HG02885 (cell line): Measurements from ENCODE around the gene GUCY2F.

ENCODE experiments used
- ATAC-seq: cut with Tn5 transposase; IDR thresholded peaks from one replicate; pipeline ENCODE4 v1.9.1; 2021; ENCODE audit warnings: mild to moderate bottlenecking; ENCODE audit not compliant: unreplicated experiment, poor library complexity

GUCY2F gene

DNA sequence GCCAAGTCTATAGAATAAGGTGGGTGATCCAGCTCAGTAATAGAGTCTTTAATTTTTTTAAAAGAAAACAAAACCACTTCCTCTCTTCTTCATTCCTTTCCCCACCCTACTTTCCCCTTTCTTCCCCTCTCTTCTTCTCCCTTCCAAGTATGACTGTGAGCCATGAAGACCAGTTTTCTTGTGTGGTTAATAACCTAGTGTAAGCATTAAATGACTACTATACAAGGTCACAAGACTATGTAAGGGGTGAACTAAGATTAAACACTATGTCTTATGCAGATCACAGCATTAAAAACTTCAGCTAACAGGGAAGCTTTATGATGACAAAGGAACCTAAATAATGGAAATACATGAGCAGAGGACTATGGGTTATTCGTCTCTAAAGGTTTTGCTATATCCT is 135.4 kb downstream of the GUCY2F start:
- ATAC-seq: no peak

DNA sequence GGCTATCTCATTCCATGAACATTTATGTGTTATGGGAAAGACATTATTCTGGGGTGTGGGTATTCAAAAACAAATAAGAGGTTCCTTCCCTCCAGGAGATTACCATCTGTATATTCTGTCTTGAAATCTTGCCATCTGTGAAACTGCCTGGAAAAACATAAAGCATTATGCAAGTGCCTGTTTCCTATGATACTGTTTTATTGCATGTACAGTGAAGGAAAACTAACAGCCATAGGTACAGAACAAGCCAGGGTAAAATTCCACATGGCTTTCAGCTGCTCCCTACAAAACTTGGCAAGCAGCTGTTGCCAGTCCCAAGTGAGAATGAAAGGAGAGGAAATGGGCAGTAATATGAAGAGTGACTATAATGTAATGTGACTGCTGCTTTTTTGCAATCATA is 136.0 kb downstream of the GUCY2F start:
- no peak for ATAC-seq

DNA sequence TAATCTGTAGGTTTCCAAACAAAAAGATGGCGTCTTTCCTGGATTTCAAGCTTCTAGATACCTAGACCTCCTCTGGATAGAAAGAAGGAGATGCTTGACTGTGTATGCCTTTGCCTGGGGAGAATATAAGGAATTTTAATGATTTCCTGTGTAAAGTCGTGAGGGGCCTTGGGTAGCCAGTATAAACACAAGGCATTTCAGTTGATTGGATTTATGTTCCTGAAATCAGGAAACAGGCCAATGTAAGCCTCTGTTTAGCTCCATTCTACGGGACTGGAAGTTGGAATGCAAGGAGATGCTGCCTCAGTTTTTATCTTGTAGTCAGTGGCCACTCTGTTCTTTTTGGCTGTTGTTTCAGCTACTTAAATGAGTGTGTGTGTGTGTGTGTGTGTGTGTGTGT is 137.2 kb downstream of the GUCY2F start:
- ATAC-seq: no peak

- no peak for ATAC-seq
Observed at GRCh38 chrX:109344101-109344500, 137.8 kb downstream of the GUCY2F start.

DNA sequence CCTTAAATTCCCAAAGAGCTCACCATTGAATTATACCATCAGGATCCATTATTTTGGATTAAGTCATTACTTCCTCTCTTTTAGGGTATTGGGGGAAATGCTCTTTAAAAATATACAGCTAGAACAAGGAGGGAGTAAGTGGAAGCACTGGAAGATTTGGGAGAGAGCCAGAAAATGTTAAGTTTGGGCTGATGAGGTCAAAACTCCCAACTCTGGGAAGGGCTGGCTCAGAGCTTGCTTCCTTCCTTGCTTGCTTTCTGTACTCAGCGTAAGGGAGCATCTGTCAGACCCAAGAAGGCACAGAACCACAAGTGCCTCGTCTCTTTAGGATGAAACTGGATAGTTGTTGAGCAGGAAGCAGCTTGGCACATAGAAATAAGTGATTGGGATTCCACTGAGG is 138.2 kb downstream of the GUCY2F start:
- no peak for ATAC-seq

GRCh38 chrX:109336141-109336540 is 145.7 kb downstream of the GUCY2F start:
- no peak for ATAC-seq

DNA sequence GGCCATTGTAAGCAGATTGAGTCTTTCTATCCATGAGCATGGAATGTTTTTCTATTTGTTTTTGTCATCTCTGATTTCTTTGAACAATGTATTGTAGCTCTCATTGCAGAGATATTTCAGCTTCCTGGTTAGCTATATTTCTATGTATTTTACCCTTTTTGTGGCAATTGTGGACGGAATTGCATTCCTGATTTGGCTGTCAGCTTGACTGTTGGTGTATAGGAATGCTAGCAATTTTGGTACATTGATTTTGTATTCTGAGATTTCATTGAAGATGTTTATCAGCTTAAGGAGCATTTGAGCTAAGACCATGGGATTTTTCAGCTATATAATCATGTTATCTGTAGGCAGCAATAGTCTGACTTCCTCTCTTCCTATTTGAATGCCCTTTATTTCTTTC is 154.6 kb downstream of the GUCY2F start:
- no peak for ATAC-seq
